Measurements from ENCODE around the gene TENM3.

DNA sequence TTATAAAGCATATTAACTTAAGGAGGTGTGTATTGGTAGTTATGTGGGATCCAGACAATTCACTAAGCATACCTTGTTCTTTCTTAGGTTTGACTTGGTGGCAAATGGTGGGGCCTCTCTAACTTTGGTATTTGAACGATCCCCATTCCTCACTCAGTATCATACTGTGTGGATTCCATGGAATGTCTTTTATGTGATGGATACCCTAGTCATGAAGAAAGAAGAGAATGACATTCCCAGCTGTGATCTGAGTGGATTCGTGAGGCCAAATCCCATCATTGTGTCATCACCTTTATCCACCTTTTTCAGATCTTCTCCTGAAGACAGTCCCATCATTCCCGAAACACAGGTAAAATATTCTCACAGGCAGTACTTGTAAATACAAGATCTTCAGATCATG, 487.6 kb downstream of the TENM3 start:
- TF ChIP-seq, protein P1, sequence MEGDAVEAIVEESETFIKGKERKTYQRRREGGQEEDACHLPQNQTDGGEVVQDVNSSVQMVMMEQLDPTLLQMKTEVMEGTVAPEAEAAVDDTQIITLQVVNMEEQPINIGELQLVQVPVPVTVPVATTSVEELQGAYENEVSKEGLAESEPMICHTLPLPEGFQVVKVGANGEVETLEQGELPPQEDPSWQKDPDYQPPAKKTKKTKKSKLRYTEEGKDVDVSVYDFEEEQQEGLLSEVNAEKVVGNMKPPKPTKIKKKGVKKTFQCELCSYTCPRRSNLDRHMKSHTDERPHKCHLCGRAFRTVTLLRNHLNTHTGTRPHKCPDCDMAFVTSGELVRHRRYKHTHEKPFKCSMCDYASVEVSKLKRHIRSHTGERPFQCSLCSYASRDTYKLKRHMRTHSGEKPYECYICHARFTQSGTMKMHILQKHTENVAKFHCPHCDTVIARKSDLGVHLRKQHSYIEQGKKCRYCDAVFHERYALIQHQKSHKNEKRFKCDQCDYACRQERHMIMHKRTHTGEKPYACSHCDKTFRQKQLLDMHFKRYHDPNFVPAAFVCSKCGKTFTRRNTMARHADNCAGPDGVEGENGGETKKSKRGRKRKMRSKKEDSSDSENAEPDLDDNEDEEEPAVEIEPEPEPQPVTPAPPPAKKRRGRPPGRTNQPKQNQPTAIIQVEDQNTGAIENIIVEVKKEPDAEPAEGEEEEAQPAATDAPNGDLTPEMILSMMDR (IDR thresholded peaks at IDR 0.05) = no peak
- no peak for TF ChIP-seq POLR2A (IDR thresholded peaks at IDR 0.05)

Measured in adrenal gland (tissue), 5 donors.